Dermis microvascular lymphatic vessel endothelial cell (primary cell): ENCODE data around the gene SYNDIG1. TPM values are rescaled to one million over a fixed set of nuclear protein-coding genes. Genes with fewer than 3 reads are reported as not detected.

Source experiments
- DNase-seq, 2 donors: peaks; one replicate each; pipeline versions ENCODE4 v3.0.0 to v3.0.0-alpha.2; 2010; ENCODE audit warnings: low read depth in 2 of 2
- total RNA-seq: library from RNA; depleted of rRNA; stranded (reverse); fragments of >200 nt; gene quantifications from 2 replicates; pipeline ENCODE4 v1.2.1, GENCODE V29; 2014

SYNDIG1 gene
- total RNA-seq, 1 donor from 2014 or later, result not detected

GRCh38 chr20:24583169-24583792, 113.9 kb downstream of the SYNDIG1 start:
- no peak for DNase-seq

GRCh38 chr20:24584078-24584477, 114.6 kb downstream of the SYNDIG1 start:
- no peak for DNase-seq

GRCh38 chr20:24584538-24585356, 115.3 kb downstream of the SYNDIG1 start:
- no peak for DNase-seq

- no peak for DNase-seq
Measured at GRCh38 chr20:24585796-24586522, 116.5 kb downstream of the SYNDIG1 start.

GRCh38 chr20:24586523-24586840, 117.1 kb downstream of the SYNDIG1 start:
- no peak for DNase-seq

GRCh38 chr20:24587384-24588046, 118.1 kb downstream of the SYNDIG1 start:
- no peak for DNase-seq

- no peak for DNase-seq
Measured at GRCh38 chr20:24588047-24588635, 118.7 kb downstream of the SYNDIG1 start.

GRCh38 chr20:24588725-24589340, 119.4 kb downstream of the SYNDIG1 start:
- no peak for DNase-seq

- no peak for DNase-seq
Measured at GRCh38 chr20:24589381-24589780, 120.0 kb downstream of the SYNDIG1 start.

GRCh38 chr20:24589815-24590177, 120.4 kb downstream of the SYNDIG1 start:
- no peak for DNase-seq

GRCh38 chr20:24590178-24590982, 121.0 kb downstream of the SYNDIG1 start:
- no peak for DNase-seq

GRCh38 chr20:24597051-24597450, 127.6 kb downstream of the SYNDIG1 start:
- no peak for DNase-seq

- no peak for DNase-seq
Measured at GRCh38 chr20:24598346-24598745, 128.9 kb downstream of the SYNDIG1 start.

- no peak for DNase-seq
Measured at GRCh38 chr20:24598996-24599395, 129.6 kb downstream of the SYNDIG1 start.

GRCh38 chr20:24600012-24600411, 130.6 kb downstream of the SYNDIG1 start:
- DNase-seq, result no peak

GRCh38 chr20:24603454-24603853, 134.0 kb downstream of the SYNDIG1 start:
- DNase-seq, result no peak

GRCh38 chr20:24604966-24605665, 135.7 kb downstream of the SYNDIG1 start:
- DNase-seq, result no peak

- no peak for DNase-seq
Measured at GRCh38 chr20:24605937-24606455, 136.6 kb downstream of the SYNDIG1 start.

- DNase-seq, result no peak
Measured at GRCh38 chr20:24607402-24607801, 138.0 kb downstream of the SYNDIG1 start.
